Stomach (tissue), 4 donors: ENCODE measurements around the gene CES5A.
"Not testable (repeated sequence)": the region's sequence is repeated elsewhere in the genome, so short reads cannot be mapped to it uniquely, and the experiment has no call there.

Experiments
- CTCF ChIP-seq, 7 experiments: fragments of 450-650 bp in 4 of 7; fragments of 200-600 bp in 3 of 7; sonication (generic) in 3 of 7; IDR thresholded peaks; one replicate each; pipeline ENCODE4 v1.5.1; 2016 to 2019; ENCODE audit warnings: antibody characterized with exemption in 7 of 7, control low read depth in 2 of 7, mild to moderate bottlenecking in 1 of 7
- POLR2A ChIP-seq, 4 donors: fragments of 450-650 bp; IDR thresholded peaks; one replicate each; pipeline ENCODE4 v1.6.1; 2016; ENCODE audit warnings: antibody characterized with exemption in 4 of 4, control low read depth in 2 of 4, mild to moderate bottlenecking in 1 of 4, moderate library complexity in 1 of 4

- TF ChIP-seq POLR2A, CTCF (IDR thresholded peaks at IDR 0.05): not testable (repeated sequence)
Observed at GRCh38 chr16:55803681-55804080, 71.5 kb downstream of the CES5A start.
